NCI-H128 (cell line): ENCODE measurements around the gene PLIN5.

Experiments
- DNase-seq: peaks from one replicate; lab custom pipeline; 2025; ENCODE audit not compliant: unreplicated experiment; lab: John Stamatoyannopoulos, UW

PLIN5 gene

DNA sequence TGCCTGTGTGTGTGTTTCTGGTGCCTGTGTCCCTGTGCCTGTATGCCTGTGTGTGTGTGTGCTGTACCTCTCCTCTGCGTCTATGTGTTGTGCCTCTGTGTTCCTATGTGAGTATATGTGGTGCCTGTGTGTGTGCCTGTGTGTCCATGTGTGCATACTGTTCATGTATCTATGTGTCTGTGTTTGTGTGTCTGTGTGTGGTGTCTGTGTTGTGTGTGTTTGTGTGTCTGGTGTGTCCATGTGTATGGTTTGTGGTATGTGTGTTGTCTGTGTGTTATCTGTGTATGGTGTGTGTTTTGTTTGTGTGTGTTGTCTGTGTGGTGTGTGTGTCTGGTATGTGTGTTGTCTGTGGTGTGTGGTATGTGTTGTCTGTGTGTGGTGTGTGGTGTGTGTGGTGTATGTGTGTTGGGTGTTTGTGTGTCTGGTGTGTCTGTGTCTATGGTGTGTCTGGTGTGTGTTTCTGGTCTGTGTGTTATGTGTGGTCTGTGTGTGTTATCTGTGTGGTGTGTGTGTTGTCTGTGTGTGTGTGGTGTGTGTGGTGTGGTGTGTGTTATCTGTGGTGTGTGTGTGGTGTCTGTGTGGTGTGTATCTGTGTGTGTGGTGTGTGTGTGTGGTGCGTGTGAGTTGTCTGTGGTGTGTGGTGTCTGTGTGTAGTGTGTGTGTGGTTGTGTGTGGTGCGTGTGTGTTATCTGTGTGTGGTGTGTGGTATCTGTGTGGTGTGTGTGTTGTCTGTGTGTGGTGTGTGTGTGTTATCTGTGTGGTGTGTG, 42.5 kb downstream of the PLIN5 start:
- DNase-seq = no peak

DNA sequence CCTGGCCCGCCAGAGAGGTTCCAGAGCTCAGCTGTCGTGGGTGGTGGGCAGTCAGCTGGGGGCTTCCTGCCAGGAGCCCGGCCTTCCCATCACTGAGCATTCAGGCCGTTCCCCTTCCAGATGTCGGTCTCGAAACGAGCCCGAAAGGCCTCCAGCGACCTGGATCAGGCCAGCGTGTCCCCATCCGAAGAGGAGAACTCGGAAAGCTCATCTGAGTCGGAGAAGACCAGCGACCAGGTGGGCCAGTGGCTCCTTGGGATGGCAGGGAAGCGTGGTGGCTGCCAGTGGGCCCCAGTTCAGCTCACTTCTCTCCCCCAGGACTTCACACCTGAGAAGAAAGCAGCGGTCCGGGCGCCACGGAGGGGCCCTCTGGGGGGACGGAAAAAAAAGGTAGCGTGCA, 43.6 kb downstream of the PLIN5 start:
- DNase-seq = no peak

DNA sequence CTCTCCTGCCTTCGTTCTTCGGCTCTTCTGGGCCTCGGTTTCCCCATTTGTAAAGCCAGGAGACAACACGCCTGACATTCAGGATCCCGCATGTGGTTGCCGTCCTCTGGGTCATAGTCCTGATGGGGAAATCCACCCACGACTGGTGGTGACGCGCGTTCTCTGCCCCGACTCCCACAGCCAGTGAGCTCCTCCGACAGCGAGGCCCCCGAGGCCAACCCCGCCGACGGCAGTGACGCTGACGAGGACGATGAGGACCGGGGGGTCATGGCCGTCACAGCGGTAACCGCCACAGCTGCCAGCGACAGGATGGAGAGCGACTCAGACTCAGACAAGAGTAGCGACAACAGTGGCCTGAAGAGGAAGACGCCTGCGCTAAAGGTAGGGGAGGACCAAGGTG, 46.5 kb downstream of the PLIN5 start:
- no peak for DNase-seq

DNA sequence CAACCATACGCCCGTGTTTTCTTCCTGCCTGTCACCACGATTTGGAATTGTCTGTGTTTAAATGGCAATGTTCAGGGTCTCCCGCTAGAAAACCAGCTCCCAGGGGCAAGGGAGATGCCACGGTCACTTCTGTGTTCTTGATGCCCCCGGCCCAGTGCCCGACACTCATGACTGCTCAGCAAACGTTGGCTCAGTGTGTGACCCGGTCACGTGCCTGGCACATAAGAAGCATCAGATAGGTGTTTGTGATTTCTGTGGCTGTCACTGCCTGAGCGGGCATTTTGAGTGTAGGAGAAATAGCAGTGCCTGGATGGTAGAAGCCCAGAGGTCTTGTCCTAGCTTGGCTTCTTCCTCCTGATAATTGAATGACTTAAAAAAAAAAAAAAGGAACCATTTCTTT, 47.5 kb downstream of the PLIN5 start:
- no peak for DNase-seq

DNA sequence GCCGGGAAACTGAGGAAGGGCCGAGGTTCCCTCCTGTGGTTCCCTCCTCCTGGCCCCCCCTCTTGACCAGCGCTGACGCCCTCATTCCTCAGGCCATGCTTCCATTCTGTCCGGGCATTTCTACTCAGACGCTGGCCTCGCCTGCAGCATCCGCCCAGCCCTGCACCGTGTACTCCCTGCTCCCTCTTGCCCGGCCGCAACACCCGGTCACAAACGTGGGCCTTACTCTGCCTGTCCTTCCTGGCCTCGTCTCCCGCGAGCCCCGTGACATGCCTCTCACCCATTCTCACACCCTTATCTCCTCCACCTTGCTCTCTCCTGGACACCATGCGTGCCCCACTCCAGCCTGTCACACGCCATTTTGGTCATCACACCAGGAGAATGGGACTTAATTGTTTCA, 51.6 kb downstream of the PLIN5 start:
- DNase-seq = no peak

DNA sequence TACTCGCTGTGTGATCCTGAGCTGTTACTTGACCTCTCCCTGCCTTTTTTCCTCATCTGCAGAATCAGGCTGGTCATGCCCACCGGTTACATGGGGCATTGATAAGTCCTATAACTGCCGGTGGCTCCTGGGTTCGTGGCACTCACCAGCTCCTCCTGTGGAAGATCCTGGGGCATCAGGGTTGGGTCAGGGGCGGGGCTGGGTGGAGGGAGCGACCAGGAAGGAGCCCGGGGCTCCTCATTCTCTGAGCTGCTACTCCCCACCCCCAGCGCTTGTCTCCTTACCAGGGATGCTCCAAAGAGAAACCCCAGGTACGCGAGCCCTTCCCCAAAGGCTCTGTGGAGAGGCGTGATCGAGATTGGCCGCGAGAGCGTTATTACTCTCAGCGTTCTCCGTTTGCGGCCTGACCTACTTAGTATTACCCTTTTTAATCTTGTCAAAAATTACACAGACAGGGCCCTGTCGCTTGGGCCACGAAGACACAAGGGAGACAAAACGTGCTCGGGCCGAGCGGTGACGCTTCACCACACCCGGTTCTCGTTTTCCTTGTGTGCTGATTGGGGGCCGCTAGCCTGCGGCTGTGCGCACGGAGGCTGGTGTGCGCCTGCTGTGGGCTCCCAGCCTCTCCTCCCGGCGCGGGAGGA, 52.2 kb downstream of the PLIN5 start:
- DNase-seq = no peak

DNA sequence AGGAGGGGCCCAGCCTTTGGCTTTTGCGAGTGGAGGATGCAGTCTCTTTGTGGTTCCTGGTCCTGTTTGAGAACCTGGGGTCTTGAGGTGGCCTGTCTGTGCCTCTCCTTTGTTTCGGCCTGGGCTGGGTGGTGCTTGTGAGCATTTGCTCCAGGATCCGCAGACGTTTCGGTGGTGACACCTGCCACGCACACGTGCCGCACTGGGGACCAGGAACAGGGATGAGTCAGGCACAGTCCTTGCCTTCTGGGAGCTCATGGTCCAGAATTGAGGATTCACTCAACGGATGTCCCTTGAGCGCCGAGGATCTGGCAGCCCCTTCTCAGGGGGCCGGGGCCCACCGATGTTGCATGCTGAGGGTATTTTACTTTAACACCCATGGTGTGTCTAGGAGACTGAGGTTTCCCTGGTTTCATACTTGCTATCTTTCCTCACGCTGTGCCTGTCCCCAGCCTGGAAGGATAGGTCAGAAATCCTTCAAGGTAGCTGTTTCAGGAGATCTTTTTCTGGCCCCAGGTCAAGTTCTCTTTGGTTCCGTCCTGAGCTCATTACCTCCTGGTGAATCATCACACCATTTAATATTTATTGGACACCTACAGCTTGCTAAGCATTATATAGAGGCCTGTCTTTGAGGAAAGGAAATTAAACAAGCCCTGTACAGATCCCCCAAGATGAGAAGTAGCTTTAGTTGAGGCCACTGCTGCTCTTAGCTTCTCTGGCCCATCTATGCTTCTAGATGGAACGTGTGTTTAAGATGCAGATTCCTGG, 57.8 kb downstream of the PLIN5 start:
- no peak for DNase-seq

DNA sequence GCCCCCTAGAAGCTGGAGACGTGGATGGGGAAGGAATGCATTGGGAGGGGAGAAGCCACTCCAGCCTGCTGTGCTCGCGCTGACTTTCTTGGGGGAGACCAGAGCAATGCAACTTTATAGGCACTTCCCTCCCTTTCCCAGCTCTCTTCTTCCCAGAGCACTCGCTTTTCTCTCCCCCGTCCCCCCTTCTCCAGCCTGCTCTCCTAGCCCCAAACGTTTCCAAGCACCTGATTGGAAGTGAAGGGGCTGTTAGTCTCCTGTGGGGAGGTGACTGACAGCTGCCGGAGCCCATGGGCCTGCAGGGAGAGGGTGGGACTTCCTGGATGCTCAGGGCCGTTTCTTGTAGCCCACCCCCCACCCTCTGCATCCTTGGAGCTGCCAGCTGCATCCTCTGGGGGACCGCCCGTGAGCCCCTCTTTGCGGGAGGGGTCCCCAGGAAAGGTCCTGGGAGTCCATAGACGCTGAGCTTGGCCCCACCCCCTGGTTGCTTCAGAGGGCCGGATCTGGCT, 60.5 kb downstream of the PLIN5 start:
- DNase-seq = peak; percentile 60

DNA sequence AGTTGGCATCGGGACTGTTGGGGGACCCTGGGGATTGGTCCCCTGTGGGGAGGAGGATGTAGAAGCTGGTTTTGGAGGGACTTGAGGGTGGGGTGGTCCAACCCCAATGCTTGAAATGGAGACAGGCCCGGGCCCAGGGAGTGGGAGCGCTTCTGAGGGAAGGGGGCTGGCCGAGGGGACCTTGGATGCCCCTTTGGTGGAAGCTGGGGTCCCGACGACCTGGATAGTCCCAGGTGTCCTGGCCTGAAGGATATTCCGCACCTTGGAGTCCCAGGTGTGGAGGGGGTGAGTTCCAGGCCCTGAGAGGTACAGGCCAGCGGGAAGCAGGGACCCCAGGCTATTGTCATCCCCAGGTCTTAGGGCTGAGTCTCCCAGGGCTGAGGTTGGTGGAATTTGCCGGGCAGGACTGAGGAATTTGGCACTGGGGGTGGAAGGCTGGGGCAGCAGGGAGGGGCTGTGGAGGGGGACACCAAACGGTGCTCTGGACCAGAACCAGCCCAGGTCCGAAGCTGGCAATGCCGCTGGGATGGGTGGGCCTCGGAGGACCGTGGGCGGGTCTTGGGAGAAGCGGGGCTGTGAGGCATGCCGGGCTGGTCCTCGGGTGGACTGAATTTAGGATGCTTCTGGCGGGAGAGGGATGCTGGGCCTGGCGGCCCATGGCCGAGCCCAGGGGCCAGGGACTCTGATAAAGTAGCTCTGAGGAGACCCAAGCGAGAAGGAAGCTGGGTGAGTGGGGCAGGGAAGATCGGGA, 61.1 kb downstream of the PLIN5 start:
- no peak for DNase-seq

DNA sequence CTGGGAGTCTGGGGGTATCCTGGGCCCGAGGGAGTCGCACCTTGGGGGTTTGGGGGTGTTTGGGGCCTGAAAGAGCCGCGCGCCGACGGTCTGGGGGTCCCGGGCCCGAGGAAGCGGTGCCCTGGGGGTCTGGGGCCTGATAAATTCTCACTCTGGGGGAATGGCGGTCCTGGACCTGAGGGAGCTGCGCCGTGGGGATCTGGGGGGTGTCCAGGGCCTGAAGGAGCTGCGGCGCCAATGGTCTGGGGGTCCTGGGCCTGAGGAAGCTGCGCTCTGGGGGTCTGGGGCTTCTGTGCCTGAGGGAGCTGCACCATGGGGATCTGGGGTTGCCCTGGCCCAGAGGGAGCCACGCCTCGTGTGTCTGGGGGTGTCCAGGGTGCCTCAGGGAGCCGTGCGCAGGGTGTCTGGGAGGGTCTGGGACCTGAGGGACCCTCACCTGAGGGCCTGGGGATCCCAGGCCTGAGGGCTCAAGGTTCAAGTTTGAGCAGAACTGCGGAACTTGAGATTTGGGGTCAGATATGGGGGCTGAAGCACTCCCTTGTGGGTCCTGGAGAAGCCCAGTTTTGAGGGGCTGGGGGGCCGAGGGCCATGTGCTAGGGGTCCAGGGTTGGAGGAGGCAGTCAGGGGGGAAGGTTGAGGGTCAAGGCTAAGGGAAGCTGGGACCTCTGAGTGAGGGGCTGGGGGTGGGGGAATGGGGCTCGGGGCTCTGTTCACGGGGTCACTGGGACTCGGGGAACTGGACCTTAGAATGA, 61.8 kb downstream of the PLIN5 start:
- DNase-seq = no peak
